ENCODE data around the gene PAPPA. TPM values are rescaled to one million over a fixed set of nuclear protein-coding genes. Genes with fewer than 3 reads are reported as not detected.

The PAPPA gene
- total RNA-seq, 2 donors from 2014 or later, result 0.26 to 0.35 TPM

DNA sequence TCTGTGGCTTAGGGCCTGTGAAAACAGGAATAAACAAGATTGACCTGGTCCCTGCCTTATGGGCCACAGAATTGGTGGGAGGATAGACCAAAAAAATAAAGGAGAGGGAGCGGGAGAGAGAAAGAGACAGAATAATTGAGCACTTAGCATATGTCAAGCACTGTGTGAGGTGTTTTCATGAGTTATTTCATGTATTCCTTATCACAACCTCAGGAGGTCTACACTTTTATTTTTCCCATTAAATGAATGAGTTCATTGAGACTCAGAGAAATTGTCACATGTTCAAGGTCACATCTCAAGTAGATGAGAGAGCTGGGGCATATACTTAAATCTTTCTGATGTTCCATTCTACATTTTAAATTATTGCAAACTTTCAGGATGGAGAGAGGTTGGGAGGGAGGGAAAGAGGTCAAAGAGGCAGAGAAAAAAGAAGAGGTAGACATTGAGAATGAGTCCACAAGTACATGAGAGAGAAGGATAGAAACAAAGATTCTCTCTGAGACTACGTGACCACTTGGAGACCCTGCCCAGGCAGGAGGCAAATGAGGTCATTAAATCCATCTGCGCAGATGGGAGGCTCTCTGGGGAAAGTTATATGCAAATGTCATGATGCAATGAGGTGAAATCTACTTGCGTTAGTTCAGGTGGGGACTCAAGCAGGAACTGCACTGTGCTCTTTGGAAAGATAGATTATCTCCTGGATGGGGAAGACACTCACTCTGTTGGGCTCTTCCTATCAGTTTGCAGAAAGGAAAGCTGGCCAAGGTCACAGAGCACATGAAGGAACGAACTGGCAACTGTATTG is 241.5 kb downstream of the PAPPA start:
- H3K9me3 Mint-ChIP-seq, result no peaks in the 10 kb centered on the region
- H3K4me1 Mint-ChIP-seq, result no peaks in the 10 kb centered on the region
- no peak overlapping the region for H3K27ac Mint-ChIP-seq
- no peaks in the 10 kb centered on the region for H3K36me3 Mint-ChIP-seq (ENCODE audit: low read depth)
- no peaks in the 10 kb centered on the region for H3K27me3 Mint-ChIP-seq
- no peak for ATAC-seq (replicated peaks)
- no peak overlapping the region for H3K4me3 Mint-ChIP-seq

DNA sequence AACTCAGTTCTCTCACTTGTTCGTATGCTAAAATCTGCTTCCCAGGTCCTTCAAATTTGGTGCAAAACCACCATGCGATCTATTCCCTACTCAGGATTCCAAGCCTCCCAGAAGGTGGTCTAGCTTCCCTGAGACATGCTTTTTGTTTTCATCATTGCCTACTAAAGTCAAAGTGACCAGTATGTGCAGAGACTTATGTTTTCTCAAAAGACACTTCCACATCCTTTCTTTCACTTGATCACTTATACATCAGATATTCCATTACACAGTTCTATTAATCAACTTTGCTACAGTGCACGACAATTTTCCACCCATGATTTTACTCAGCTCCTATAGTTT is 242.1 kb downstream of the PAPPA start:
- Mint-ChIP-seq H3K36me3 (ENCODE audit: low read depth) (no peaks in the 10 kb centered on the region), H3K4me1 (no peaks in the 10 kb centered on the region), H3K4me3 (no peak overlapping the region), H3K27me3 (no peaks in the 10 kb centered on the region), H3K27ac (no peak overlapping the region), H3K9me3 (no peaks in the 10 kb centered on the region)
- ATAC-seq (replicated peaks), result no peak

DNA sequence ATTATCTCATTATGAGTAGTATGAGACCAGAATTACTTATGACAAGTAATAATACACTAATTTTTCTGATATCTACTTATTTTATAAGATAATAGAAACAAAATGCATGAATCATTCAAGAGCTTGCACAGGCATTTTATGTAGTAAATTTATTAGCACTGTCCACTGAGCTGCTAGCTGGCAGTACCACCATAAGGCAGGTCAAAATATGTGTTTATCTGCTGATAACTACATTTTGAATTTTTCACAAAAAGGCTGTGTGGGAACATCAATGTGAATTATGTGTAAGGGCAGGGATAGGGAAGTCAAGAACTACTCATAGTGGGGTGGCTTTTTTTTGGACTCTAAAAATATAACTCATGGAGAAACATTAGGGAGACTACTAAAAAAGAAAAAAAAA is 249.6 kb downstream of the PAPPA start:
- H3K36me3 Mint-ChIP-seq (ENCODE audit: low read depth), result no peaks in the 10 kb centered on the region

DNA sequence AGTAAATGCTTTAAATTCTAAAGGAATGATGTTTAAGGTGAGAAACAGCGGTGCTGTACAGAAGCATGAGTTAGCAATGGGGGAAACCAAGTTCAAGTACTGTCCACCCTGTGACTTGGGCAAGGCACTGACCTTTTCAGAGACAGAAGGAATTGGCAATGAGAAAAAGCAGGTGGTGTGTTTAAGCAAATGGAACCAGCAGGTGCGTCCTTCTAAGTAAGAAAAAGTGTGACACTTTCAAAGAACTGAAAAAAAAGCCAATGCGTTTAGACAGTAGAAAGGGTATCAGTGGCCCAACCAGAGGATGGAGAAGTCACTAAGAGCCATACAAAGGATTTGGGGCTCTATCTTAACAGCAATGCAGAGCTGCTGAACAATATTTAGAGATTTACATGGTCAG is 250.6 kb downstream of the PAPPA start:
- no peak for ATAC-seq (replicated peaks)
- Mint-ChIP-seq H3K4me3 (no peak overlapping the region), H3K27ac (no peak overlapping the region), H3K4me1 (no peaks in the 10 kb centered on the region), H3K27me3 (no peaks in the 10 kb centered on the region), H3K36me3 (ENCODE audit: low read depth) (no peaks in the 10 kb centered on the region), H3K9me3 (no peaks in the 10 kb centered on the region)

More for the DNA sequence above, 249.6 kb downstream of the PAPPA start:
- H3K4me3 Mint-ChIP-seq, result no peak overlapping the region
- H3K9me3 Mint-ChIP-seq, result no peaks in the 10 kb centered on the region
- H3K4me1 Mint-ChIP-seq, result no peaks in the 10 kb centered on the region
- H3K27ac Mint-ChIP-seq, result no peak overlapping the region
- no peaks in the 10 kb centered on the region for H3K27me3 Mint-ChIP-seq
- no peak for ATAC-seq (replicated peaks)

DNA sequence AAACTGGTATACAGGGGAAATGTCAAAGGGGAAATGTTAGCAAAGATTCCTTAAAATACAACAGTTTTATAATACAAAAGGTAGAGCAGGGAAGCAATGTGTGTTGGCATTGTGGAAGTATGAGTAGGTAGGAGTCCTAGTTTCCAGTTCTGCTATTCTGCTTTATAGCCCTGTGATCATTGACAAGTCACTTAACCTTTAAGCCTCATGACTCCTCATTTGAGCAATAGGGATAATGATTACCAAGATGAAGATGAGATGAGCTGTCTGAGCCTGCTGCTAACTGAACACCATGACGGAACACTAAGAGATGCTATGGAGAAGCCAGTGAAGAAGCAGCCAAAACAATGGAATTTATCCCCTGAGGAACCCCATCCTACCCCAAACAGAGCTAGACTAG is 251.7 kb downstream of the PAPPA start:
- peaks cover 2% of the 10 kb centered on the region for H3K9me3 Mint-ChIP-seq
- no peak overlapping the region for H3K4me3 Mint-ChIP-seq
- H3K27ac Mint-ChIP-seq, result no peak overlapping the region
- no peaks in the 10 kb centered on the region for H3K4me1 Mint-ChIP-seq
- no peaks in the 10 kb centered on the region for H3K36me3 Mint-ChIP-seq (ENCODE audit: low read depth)
- ATAC-seq (replicated peaks), result no peak
- no peaks in the 10 kb centered on the region for H3K27me3 Mint-ChIP-seq

DNA sequence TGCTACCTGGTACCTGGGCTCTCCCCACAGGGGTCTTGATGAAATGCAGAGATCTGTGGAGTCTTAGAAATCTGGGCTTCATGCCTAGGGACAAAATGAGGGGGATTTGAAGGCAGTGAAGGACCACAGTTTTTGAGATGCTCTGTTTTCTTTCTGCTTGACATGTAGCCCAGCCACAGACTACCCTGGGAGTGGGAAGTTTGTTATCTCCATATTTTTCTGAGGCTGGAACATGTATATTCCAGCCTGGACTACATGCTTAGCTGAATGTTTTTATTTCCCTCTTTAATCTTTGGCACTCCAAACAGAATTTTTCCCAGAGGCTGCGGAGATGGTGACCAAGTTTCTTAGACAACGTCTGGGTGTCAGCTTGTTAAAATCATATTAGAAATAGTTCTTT is 252.9 kb downstream of the PAPPA start:
- H3K4me1 Mint-ChIP-seq, result no peaks in the 10 kb centered on the region
- peaks cover 3% of the 10 kb centered on the region for H3K9me3 Mint-ChIP-seq
- H3K4me3 Mint-ChIP-seq, result no peak overlapping the region
- no peaks in the 10 kb centered on the region for H3K36me3 Mint-ChIP-seq (ENCODE audit: low read depth)
- ATAC-seq (replicated peaks), result no peak
- H3K27ac Mint-ChIP-seq, result no peak overlapping the region
- H3K27me3 Mint-ChIP-seq, result no peaks in the 10 kb centered on the region

DNA sequence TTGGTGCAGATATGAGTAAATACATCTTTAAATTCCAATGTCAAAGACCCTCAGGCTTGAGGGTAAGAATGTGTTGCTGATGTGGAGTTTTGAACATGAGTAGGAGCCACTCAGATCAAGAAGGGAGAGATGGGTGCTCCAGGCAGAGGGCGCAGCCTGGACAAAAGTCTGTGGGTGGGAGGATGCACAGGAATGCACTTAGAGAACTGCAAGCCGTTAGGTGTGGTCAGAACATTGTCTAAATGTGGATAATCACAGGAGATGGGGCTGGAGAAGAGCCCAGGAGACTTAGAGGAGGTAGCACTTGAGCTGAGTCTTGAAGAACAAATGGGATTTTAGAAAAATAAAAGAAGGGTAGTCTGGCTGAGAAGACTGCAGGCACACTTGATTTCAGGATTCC is 255.5 kb downstream of the PAPPA start:
- Mint-ChIP-seq H3K36me3 (ENCODE audit: low read depth) (no peaks in the 10 kb centered on the region), H3K4me3 (no peak overlapping the region), H3K4me1 (no peaks in the 10 kb centered on the region), H3K27me3 (no peaks in the 10 kb centered on the region), H3K27ac (no peak overlapping the region), H3K9me3 (peaks cover 3% of the 10 kb centered on the region)
- no peak for ATAC-seq (replicated peaks)

DNA sequence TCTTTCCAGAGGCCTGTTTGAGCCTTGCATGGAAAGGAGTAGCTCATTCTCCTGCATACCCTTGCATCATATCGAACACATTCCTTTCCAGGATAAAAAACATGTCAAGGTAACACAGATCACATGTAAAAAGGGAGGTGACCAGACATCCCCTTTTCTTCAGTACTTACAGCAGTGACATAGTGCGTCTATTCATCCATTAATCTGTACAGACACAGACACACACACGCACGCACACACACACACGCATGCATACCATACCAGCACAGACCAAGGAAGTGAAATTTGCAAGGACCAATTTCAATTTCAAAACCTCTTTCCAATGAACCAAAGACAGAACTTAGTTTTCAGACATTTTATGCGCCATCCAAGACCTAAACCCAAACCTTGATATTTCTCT is 256.0 kb downstream of the PAPPA start:
- Mint-ChIP-seq H3K36me3 (ENCODE audit: low read depth) (no peaks in the 10 kb centered on the region), H3K27me3 (no peaks in the 10 kb centered on the region), H3K9me3 (peaks cover 3% of the 10 kb centered on the region), H3K4me1 (no peaks in the 10 kb centered on the region), H3K4me3 (no peak overlapping the region), H3K27ac (no peak overlapping the region)
- no peak for ATAC-seq (replicated peaks)

DNA sequence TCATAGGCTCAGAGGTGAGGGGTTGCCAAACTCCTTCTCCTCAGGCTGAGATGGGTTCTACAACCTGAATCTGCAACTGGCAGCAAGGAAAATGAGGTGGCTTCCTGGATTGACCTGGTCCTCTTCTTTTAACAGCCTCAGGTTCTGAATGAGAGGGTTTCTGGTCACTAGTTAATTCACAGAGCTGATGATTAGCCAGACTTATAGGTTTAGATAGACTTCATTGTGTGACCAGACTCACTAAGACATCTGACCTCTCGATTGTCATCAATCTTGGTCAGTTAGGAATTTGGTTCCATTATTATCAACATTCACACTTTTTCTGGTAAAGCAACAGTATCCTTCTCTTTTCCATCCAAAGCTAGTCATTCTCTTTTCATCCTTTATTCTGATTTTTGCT is 257.9 kb downstream of the PAPPA start:
- Mint-ChIP-seq H3K27ac (no peak overlapping the region), H3K36me3 (ENCODE audit: low read depth) (no peaks in the 10 kb centered on the region), H3K27me3 (no peaks in the 10 kb centered on the region), H3K4me1 (no peaks in the 10 kb centered on the region), H3K4me3 (no peak overlapping the region), H3K9me3 (peaks cover 3% of the 10 kb centered on the region)
- ATAC-seq (replicated peaks), result no peak

DNA sequence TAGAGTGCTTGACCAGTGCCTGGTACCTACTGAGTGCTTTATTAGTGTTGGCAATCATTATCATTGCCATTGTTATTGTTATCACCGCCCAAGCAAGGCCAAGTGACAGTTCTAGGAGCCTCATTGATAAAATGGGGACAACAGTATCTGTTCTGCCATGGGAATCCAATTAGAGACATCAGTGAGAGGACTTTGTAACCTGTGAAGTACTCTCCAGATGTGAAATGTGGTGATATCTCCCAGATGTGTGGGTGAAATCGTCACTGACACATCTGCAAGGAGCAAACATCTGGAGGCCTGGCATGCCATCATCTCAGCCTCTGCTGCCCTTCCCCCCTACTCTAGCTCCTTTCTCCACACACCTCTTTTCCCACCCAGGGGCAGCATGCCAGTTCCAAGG is 260.8 kb downstream of the PAPPA start:
- no peaks in the 10 kb centered on the region for H3K4me1 Mint-ChIP-seq
- H3K4me3 Mint-ChIP-seq, result no peak overlapping the region

DNA sequence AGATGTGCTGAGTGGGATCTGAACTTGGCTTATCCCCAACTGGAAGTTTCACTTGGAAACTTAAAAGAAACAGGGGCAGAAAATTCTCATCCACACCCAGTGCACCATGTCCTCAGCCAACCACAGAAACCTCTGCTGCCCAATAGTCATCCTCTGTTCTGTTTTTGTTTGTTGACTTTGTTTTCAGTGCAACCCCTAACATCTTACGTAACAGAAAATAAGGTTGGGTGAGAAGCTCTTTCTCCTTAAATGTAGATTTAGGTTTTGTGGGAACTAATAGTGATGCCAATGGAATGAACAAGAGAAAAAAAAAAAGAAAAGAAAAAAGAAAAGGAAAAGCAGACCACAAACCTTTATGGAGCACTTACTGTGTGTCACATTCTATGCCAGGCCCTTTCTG is 262.8 kb downstream of the PAPPA start:
- no peaks in the 10 kb centered on the region for H3K36me3 Mint-ChIP-seq (ENCODE audit: low read depth)
- H3K4me3 Mint-ChIP-seq, result no peak overlapping the region
- no peak for ATAC-seq (replicated peaks)

More for the DNA sequence above, 260.8 kb downstream of the PAPPA start:
- Mint-ChIP-seq H3K9me3 (peaks cover 3% of the 10 kb centered on the region), H3K36me3 (ENCODE audit: low read depth) (no peaks in the 10 kb centered on the region), H3K27me3 (no peaks in the 10 kb centered on the region), H3K27ac (no peak overlapping the region)
- no peak for ATAC-seq (replicated peaks)

DNA sequence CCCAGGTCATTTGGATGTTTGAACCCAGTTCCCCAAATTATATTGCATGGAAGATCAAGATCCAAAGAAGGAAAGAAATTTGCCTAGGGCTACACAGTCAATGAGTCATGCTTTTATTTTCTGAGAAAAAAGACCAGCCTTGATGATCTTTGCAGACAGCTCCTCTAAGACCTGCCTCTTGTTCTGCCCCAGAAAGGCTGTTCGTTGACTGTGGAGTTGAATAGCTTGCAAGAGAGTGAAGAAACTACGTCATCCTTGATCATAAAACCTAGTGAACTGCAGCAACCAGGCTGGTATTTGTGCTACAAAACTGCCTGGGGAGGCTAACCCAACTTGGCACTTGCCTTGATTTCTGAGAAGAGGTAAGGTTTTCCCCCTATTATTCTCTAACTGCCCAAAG is 263.9 kb downstream of the PAPPA start:
- Mint-ChIP-seq H3K4me3 (no peak overlapping the region), H3K4me1 (no peaks in the 10 kb centered on the region), H3K36me3 (ENCODE audit: low read depth) (no peaks in the 10 kb centered on the region), H3K9me3 (no peaks in the 10 kb centered on the region), H3K27ac (no peak overlapping the region), H3K27me3 (no peaks in the 10 kb centered on the region)
- ATAC-seq (replicated peaks), result no peak

More for the DNA sequence above, 262.8 kb downstream of the PAPPA start:
- Mint-ChIP-seq H3K27ac (no peak overlapping the region), H3K9me3 (no peaks in the 10 kb centered on the region), H3K27me3 (no peaks in the 10 kb centered on the region), H3K4me1 (no peaks in the 10 kb centered on the region)

DNA sequence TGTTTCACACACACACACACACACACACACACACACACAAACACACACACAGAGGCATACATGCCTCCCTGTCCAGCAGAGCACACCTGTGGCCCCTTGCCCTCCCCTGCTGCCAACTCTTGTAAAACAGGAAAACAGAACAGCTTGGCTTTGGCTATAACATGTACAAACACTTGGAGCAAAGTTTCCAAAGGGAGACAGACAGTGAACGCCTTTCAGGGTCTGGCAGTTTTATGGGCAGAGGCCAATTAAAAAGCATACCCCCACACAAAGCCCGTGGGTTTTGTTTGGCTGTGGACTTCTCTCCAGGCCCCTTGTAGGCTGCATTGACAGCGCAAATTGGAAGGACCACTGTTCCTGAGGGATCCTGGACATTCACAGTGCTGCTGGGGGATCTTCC is 265.6 kb downstream of the PAPPA start:
- Mint-ChIP-seq H3K9me3 (no peaks in the 10 kb centered on the region), H3K27ac (no peak overlapping the region), H3K4me3 (no peak overlapping the region), H3K27me3 (no peaks in the 10 kb centered on the region), H3K4me1 (no peaks in the 10 kb centered on the region), H3K36me3 (ENCODE audit: low read depth) (no peaks in the 10 kb centered on the region)
- no peak for ATAC-seq (replicated peaks)

DNA sequence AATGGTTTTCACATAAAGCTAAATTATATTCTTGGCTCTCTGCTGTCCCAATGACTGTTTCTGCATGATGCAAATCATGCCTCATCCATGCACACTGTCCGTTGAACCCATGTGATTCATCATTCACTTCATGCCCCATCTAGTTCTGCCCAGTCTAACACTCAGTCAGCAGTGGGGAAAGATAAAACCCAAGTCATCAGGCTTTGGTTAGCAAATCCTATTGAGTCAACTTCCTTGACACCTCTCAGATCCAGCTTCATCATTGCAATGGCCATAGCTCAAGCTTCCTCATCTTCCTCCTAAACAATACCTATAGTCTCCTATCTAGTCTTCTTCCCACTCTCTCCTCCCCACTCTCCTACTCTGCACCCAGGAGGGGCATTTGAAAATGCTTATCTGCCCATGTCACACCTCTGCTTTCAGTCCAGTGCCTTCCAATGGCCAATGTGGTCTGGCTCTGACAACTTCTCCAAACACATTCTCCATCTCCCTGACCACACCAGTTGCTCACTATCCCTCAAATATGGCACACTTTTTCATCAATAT is 267.5 kb downstream of the PAPPA start:
- H3K27me3 Mint-ChIP-seq, result no peaks in the 10 kb centered on the region
- no peak overlapping the region for H3K4me3 Mint-ChIP-seq
- H3K4me1 Mint-ChIP-seq, result no peaks in the 10 kb centered on the region
- no peak overlapping the region for H3K27ac Mint-ChIP-seq
- no peaks in the 10 kb centered on the region for H3K36me3 Mint-ChIP-seq (ENCODE audit: low read depth)
- ATAC-seq (replicated peaks), result no peak
- H3K9me3 Mint-ChIP-seq, result no peaks in the 10 kb centered on the region

DNA sequence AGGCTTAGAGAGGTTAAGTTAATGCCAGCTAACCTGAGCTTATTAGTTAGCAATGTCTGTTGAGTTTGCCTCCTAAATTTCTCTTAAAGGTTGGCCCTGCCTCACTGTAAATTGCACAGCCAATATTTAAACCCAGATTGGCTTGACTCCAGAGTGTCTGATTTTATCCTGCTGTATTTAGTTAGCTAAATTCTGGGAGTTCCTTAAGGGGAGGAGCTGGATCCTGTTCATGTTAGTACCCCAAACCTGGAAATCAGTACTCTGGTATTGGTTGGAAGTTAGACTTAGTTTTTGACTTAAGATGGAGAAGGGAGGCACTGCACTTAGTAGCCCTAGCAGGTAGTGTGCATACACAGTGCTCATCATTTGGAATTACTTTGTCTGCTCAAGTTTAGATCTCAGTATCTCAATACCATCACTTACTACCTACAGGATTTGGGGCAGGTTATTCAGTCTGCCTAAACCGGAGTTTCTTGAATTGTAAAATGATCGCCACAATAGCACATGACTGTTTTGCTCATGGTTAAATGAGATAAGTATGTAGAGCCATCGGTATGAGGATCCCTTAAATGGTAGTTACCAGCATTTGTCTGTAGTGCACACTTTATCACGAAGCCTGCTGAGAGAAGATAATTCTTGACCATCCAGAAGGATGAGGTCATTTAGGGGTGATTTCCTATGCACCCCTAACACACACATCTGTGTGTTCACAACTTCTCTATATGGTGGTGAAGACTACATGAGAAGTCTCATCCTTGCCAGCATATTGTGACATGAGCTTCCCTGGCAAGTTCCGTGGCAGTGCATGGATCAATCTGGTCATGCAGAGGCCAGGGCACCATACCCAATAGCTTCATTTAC is 268.8 kb downstream of the PAPPA start:
- Mint-ChIP-seq H3K4me3 (no peak overlapping the region), H3K27ac (no peak overlapping the region), H3K36me3 (ENCODE audit: low read depth) (no peaks in the 10 kb centered on the region), H3K9me3 (no peaks in the 10 kb centered on the region), H3K27me3 (no peaks in the 10 kb centered on the region), H3K4me1 (no peaks in the 10 kb centered on the region)
- no peak for ATAC-seq (replicated peaks)
